K562 (cell line): Measurements from ENCODE around the gene KCNQ2. TPM values are rescaled to one million over a fixed set of nuclear protein-coding genes. Genes with fewer than 3 reads are reported as not detected.

Source experiments
- PML ChIP-seq: IDR thresholded peaks from 2 replicates; pipeline ENCODE4 v1.6.1; 2012; ENCODE audit warnings: low read length, inconsistent platforms
- U2AF2 ChIP-seq: fragments of 200-400 bp; formaldehyde crosslinking; optimal IDR thresholded peaks from 2 replicates; pipeline ENCODE3; 2017; ENCODE audit warnings: low read depth, mild to moderate bottlenecking, low read length
- ZBTB40 ChIP-seq, 2 experiments: fragments of 450-650 bp in 1 of 2; sonication (generic) in 1 of 2; formaldehyde crosslinking in 1 of 2; IDR thresholded peaks; 2 replicates each; pipeline versions ENCODE4 v1.7.1 to v1.9.0; 2016 to 2022; ENCODE audit warnings: inconsistent platforms in 1 of 2, mild to moderate bottlenecking in 1 of 2, missing genetic modification reagents in 1 of 2
- polyA plus RNA-seq, 8 experiments: library from polyadenylated mRNA; depleted of rRNA in 4 of 8; stranded (reverse) in 5 of 8; unstranded in 3 of 8; fragments of >200 nt; fragmentation: Nextera tagmentation in 2 of 8; fragmentation: Illumina TruSeq in 1 of 8; extraction: Ambion mirVana in 2 of 8; extraction: Trizol in 1 of 8; gene quantifications; 2 replicates each; pipeline versions ENCODE4 v1.2.1 to v1.2.3, GENCODE V29; 2011 to 2014; ENCODE audit warnings: inconsistent platforms in 1 of 8, missing spikeins in 1 of 8
- total RNA-seq, 7 experiments: library from RNA; depleted of rRNA in 6 of 7; stranded (reverse); fragments of >200 nt in 6 of 7; fragmentation: Illumina TruSeq in 2 of 7; extraction: Trizol in 2 of 7; gene quantifications; 2 replicates each; pipeline versions ENCODE4 v1.2.1 to v1.2.3, GENCODE V29; 2011 to 2021; ENCODE audit warnings: low replicate concordance in 1 of 7
- TF ChIP-seq, protein P1 (sequence below): sonication (generic); formaldehyde crosslinking; IDR thresholded peaks from 2 replicates; pipeline ENCODE4 v1.8.0; 2022; ENCODE audit warnings: missing genetic modification reagents, mild to moderate bottlenecking, borderline replicate concordance

Gene KCNQ2
- total and polyA plus RNA-seq, 9 of the 15 experiments (the other 6 are each of a cell fraction or from before 2014, with no cell fraction given) = 0.13 to 0.16 TPM; not detected in 7

- no peak for TF ChIP-seq ZBTB40 (IDR thresholded peaks at IDR 0.05)
- TF ChIP-seq ZBTB40 (CRISPR knock-in tag; IDR thresholded peaks at IDR 0.05) = no peak
- no peak for TF ChIP-seq PML
- TF ChIP-seq U2AF2 = no peak
- TF ChIP-seq, protein P1, sequence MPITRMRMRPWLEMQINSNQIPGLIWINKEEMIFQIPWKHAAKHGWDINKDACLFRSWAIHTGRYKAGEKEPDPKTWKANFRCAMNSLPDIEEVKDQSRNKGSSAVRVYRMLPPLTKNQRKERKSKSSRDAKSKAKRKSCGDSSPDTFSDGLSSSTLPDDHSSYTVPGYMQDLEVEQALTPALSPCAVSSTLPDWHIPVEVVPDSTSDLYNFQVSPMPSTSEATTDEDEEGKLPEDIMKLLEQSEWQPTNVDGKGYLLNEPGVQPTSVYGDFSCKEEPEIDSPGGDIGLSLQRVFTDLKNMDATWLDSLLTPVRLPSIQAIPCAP = no peak
These were observed 68.0 kb downstream of the KCNQ2 start (continued) for GRCh38 chr20:63404129-63405085.
